Central memory CD8-positive, alpha-beta T cell (primary cell): ENCODE results near the gene SIL1.

Experiments
- ATAC-seq: fragments of 150-1000 bp; cut with Tn5 transposase; replicated peaks from 2 replicates; pipeline ENCODE4 v1.10.0; 2022; ENCODE audit warnings: mild to moderate bottlenecking, moderate FRiP score, moderate number of reproducible peaks; ENCODE audit not compliant: poor library complexity, severe bottlenecking; ENCODE audit errors: extremely low read depth
- DNase-seq, 2 donors: peaks; one replicate each; pipeline ENCODE4 v3.0.0; 2021; ENCODE audit warnings: low spot score in 2 of 2
- H3K27ac Mint-ChIP-seq: one replicate; pipeline ENCODE4 v1.8.0; 2022; ENCODE audit warnings: low read depth, mild to moderate bottlenecking, moderate library complexity, mixed read lengths
- H3K27me3 Mint-ChIP-seq: one replicate; pipeline ENCODE4 v1.8.0; 2022; ENCODE audit warnings: mixed read lengths
- H3K36me3 Mint-ChIP-seq: one replicate; pipeline ENCODE4 v1.8.0; 2022; ENCODE audit warnings: mild to moderate bottlenecking, moderate library complexity, mixed read lengths; ENCODE audit not compliant: insufficient read depth
- H3K4me1 Mint-ChIP-seq: one replicate; pipeline ENCODE4 v1.8.0; 2022; ENCODE audit warnings: mixed read lengths
- H3K4me3 Mint-ChIP-seq: one replicate; pipeline ENCODE4 v1.8.0; 2022; ENCODE audit warnings: mild to moderate bottlenecking, moderate library complexity, mixed read lengths
- H3K9me3 Mint-ChIP-seq: one replicate; pipeline ENCODE4 v1.8.0; 2022; ENCODE audit warnings: mixed read lengths

SIL1 gene

DNA sequence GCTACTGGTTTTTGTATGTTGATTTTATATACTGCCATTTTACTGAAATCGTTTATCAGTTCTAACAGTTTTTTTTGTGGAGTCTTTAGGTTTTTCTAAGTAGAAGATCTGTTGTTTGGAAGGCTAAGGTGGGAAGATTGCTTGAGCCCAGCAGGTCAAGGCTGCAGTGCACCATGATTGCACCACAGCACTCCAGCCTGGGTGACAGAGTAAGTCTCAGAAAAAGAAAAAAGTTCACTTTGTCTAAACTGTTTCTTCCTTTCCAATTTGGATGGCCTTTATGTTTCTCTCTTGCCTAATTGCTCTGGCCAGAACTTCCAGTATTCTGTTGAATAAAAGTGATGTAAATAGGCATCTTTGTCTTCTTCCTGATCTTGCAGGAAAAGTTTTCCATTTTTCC, 198.5 kb downstream of the SIL1 start:
- no peak for ATAC-seq
- H3K27ac Mint-ChIP-seq, result no peak overlapping the region
- no peaks in the 10 kb centered on the region for H3K27me3 Mint-ChIP-seq
- H3K9me3 Mint-ChIP-seq, result no peaks in the 10 kb centered on the region
- no peak overlapping the region for H3K4me3 Mint-ChIP-seq
- DNase-seq, result no peak
- no peaks in the 10 kb centered on the region for H3K4me1 Mint-ChIP-seq
- peaks cover 1% of the 10 kb centered on the region for H3K36me3 Mint-ChIP-seq

DNA sequence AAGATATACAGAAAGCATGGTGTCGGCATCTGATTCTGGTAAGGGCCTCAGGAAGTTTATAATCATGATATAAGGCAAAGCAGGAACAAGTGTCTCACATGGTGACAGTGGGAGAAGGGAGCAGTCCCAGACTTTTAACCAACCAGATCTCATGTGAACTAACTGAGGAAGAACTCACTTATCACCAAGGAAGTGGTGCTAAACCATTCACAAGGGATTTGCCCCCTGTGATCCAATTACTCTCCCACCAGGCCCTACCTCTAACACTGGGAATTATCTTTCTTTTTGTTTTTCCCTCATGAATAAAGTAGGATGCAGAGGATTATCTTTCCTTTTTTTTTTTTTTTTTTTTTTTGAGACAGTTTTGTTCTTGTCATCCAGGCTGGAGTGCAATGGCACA, 199.6 kb downstream of the SIL1 start:
- H3K4me3 Mint-ChIP-seq, result no peak overlapping the region
- H3K27me3 Mint-ChIP-seq, result no peaks in the 10 kb centered on the region
- H3K4me1 Mint-ChIP-seq, result no peaks in the 10 kb centered on the region
- H3K27ac Mint-ChIP-seq, result no peak overlapping the region
- H3K36me3 Mint-ChIP-seq, result peaks cover 1% of the 10 kb centered on the region
- no peaks in the 10 kb centered on the region for H3K9me3 Mint-ChIP-seq
- no peak for ATAC-seq
- no peak for DNase-seq

DNA sequence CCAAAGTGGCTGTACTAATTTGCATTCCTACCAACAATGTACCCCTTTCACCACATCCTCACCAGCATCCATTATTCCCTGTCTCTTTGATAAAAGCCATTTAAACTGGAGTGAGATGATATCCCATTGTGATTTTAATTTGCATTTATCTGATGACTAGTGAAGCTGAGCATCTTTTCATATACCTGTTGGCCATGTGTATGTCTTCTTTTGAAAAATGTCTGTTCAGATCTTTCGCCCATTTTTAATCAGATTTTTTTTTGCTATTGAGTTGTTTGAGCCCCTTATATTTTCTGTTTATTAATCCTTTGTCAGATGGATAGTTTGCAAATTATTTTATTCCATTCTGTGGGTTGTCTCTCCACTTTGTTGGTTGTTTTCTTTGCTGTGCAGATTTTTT, 202.0 kb downstream of the SIL1 start:
- H3K9me3 Mint-ChIP-seq, result no peaks in the 10 kb centered on the region
- H3K27ac Mint-ChIP-seq, result no peak overlapping the region
- no peaks in the 10 kb centered on the region for H3K27me3 Mint-ChIP-seq
- H3K4me1 Mint-ChIP-seq, result no peaks in the 10 kb centered on the region
- DNase-seq (no peak), ATAC-seq (no peak)
- H3K36me3 Mint-ChIP-seq, result peaks cover 1% of the 10 kb centered on the region
- H3K4me3 Mint-ChIP-seq, result no peak overlapping the region

DNA sequence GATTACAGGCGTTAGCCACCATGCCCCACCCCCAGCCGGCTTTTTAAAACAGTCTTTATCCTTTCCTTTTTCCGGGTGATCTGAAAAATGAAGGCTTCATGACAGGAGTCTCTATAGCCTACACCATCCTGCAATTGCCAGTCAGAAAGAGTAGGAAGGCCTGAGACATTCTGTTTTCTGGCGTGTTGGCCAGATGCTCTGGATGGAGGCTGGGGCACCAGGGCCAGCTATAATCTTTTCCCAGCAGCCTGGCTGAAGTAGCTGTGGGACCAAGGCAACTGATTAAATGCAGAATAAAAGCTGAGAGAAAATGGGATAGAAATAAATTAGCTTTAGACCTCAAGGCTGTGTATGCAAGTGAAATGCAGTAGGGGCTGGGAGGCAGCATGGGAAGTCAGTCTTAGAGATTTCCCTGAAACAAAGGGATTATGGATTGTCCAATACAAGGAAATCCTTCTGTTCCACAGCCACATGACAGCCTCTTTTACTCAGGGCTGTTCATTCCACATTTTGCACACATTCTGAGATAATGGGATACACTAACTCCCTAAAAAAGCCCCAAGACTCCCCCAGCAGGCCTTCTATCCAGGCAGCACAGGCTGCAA, 207.1 kb downstream of the SIL1 start:
- DNase-seq, result no peak
- H3K9me3 Mint-ChIP-seq, result no peaks in the 10 kb centered on the region
- ATAC-seq, result no peak
- no peaks in the 10 kb centered on the region for H3K36me3 Mint-ChIP-seq
- H3K27ac Mint-ChIP-seq, result no peak overlapping the region
- H3K27me3 Mint-ChIP-seq, result no peaks in the 10 kb centered on the region
- H3K4me1 Mint-ChIP-seq, result no peaks in the 10 kb centered on the region
- H3K4me3 Mint-ChIP-seq, result no peak overlapping the region

DNA sequence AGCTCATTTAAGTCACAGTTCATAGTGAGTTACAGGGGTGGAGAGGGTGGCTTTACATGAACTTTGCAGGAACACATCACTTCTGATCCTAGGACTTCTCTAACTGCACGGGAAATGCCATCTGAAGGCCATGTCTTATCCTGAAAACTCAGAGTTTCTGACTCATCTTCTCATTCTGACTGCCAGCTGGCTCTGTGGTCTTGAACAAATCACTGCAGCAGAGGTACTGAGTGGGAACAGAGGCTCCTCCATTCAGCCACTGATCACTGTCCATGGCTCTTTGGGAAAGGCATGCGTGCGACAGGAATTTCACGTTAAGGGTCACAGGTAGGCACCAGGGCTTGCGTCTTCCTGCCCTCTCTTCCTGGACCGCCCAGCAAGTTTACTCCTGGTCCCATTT, 208.4 kb downstream of the SIL1 start:
- no peaks in the 10 kb centered on the region for H3K36me3 Mint-ChIP-seq
- no peaks in the 10 kb centered on the region for H3K27me3 Mint-ChIP-seq
- DNase-seq (no peak), ATAC-seq (no peak)
- no peaks in the 10 kb centered on the region for H3K9me3 Mint-ChIP-seq
- no peak overlapping the region for H3K27ac Mint-ChIP-seq
- H3K4me3 Mint-ChIP-seq, result no peak overlapping the region
- H3K4me1 Mint-ChIP-seq, result no peaks in the 10 kb centered on the region

DNA sequence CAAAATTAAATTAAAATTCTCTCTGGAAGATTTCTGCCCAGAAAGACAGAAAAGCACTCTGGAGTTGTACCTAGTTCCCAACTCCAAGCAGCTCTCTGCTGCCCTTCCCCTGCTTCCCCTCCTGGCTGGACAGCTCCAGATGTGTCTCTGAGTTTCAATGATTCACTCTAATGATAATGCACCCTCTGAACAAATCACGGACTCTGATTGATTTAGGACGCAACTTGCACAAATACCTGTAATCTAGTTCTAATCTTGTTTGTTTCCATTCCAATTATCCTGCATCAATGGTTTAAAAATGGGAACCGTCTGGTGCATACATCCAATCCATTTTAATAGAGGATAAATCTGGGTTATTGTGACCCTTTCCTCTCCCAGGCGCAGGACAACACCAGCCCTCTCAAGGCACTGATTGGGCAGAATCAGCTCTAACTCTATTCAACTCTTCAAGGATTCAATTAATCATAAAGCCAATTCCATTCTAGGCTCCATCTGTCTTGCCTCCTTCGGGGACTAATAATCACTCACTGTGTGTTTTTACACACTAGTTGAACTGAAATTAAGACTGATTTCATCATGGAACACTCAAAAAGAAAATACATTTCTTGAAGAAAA, 211.9 kb downstream of the SIL1 start:
- Mint-ChIP-seq H3K36me3 (peaks cover 1% of the 10 kb centered on the region), H3K27ac (no peak overlapping the region), H3K4me3 (no peak overlapping the region), H3K4me1 (peaks cover 13% of the 10 kb centered on the region), H3K27me3 (no peaks in the 10 kb centered on the region), H3K9me3 (no peaks in the 10 kb centered on the region)
- ATAC-seq, result no peak
- no peak for DNase-seq

DNA sequence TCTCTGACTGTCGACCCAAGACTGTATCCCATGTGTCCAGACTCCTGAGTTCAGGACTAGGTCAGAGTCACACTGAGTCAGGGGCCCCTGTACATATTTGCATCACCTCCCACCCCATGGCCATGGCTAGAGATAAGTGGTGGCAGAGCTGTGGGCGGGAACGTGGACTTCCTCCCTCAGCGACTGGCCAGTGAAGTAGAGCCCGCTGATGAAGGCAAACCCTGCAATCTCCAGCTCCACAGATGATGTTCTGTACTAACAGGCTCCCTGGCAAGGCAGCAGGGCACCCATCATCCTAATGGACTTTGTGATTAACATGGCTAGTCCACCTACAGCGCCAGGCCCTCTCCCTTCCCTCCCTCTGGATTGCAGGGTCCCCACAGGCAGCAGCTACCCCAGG, 212.5 kb downstream of the SIL1 start:
- peaks cover 1% of the 10 kb centered on the region for H3K36me3 Mint-ChIP-seq
- ATAC-seq (no peak), DNase-seq (no peak)
- no peak overlapping the region for H3K27ac Mint-ChIP-seq
- H3K9me3 Mint-ChIP-seq, result no peaks in the 10 kb centered on the region
- no peak overlapping the region for H3K4me3 Mint-ChIP-seq
- H3K27me3 Mint-ChIP-seq, result no peaks in the 10 kb centered on the region
- H3K4me1 Mint-ChIP-seq, result peaks cover 19% of the 10 kb centered on the region

DNA sequence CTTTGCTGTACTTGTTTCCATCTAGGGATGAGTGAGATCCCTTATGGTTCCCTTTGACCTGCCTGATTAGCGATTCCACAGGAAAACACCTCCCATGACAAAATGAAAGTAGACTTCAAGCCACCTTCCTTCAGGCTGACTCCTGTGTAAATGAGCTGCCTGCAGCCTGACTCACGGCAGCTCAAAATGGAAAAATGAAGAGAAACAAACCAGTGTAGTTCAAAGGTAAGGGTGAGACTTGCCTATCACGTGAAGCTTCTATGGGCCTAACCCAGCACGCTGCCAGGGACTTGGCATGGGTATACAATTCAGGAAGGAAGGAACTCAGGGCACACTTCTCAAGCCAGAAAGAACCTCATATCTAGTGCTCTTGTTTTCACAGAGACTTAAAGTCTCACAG, 212.9 kb downstream of the SIL1 start:
- DNase-seq, result no peak
- H3K9me3 Mint-ChIP-seq, result no peaks in the 10 kb centered on the region
- no peak for ATAC-seq
- H3K4me3 Mint-ChIP-seq, result no peak overlapping the region
- peaks cover 1% of the 10 kb centered on the region for H3K36me3 Mint-ChIP-seq
- no peak overlapping the region for H3K27ac Mint-ChIP-seq
- H3K4me1 Mint-ChIP-seq, result peaks cover 24% of the 10 kb centered on the region
- no peaks in the 10 kb centered on the region for H3K27me3 Mint-ChIP-seq

DNA sequence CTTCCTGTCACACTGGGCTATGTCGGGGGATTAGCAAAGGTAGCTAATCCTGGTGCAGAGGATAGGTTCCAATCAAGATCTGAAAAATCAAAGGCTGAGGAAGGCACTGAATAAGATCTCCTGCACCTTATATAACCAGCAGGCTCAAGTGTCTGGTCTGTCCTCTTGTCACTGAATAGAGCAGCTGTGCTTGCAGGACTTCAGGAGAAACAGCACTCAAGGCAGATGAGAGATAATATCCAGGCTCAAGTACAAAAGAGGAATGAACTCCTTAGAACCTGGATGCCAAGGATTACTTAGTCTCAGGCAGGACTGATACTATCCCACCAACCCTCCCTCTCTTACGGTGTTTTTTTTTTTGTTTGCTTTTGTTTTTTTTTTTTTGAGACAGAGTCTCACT, 214.2 kb downstream of the SIL1 start:
- DNase-seq (no peak), ATAC-seq (no peak)
- Mint-ChIP-seq H3K27ac (no peak overlapping the region), H3K9me3 (no peaks in the 10 kb centered on the region), H3K4me1 (peaks cover 34% of the 10 kb centered on the region), H3K4me3 (no peak overlapping the region), H3K36me3 (peaks cover 1% of the 10 kb centered on the region), H3K27me3 (no peaks in the 10 kb centered on the region)

DNA sequence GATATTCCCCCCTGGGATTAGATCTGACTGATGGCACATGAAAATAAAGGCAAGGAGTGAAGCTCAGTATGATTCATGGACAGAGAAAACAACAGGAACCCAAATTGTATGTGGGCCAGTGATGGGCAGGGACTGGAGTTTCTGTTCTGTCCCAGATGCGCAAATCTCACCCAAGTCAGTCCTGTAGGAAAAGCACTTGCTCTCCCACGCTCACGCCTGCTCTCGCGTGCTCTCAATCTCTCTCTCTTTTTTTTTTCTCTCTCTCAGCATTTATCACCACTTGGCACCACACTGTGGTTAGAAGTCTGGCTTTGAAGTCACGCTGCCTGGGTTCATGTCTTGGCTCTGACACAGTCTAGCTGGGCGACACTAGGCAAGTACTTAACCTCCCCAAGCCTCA, 216.6 kb downstream of the SIL1 start:
- ATAC-seq, result no peak
- Mint-ChIP-seq H3K9me3 (no peaks in the 10 kb centered on the region), H3K27me3 (no peaks in the 10 kb centered on the region), H3K4me1 (peaks cover 34% of the 10 kb centered on the region), H3K27ac (peak overlapping the region; percentile 58), H3K4me3 (peak overlapping the region; percentile 33), H3K36me3 (peaks cover 1% of the 10 kb centered on the region)
- no peak for DNase-seq

DNA sequence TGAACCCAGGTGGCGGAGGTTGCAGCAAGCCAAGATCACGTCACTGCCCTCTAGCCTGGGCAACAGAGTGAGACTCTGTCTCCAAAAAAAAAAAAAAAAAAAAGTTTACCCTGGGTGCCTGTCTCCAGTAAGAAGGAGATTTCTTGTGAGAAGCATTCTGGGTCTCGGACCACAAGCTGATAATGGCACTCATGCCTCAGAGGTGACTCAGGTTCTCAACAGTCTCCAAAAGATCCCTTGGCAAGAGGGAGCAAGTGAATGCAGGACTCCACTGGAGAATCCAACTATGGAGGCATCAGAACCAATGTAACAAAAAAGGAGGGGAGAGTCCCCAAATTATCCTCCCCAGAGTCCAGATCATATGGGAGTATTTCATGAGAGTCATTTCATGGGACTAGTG, 217.0 kb downstream of the SIL1 start:
- DNase-seq (no peak), ATAC-seq (no peak)
- Mint-ChIP-seq H3K4me1 (peaks cover 34% of the 10 kb centered on the region), H3K27ac (no peak overlapping the region), H3K4me3 (peak overlapping the region; percentile 64), H3K27me3 (no peaks in the 10 kb centered on the region), H3K9me3 (no peaks in the 10 kb centered on the region), H3K36me3 (peaks cover 1% of the 10 kb centered on the region)

DNA sequence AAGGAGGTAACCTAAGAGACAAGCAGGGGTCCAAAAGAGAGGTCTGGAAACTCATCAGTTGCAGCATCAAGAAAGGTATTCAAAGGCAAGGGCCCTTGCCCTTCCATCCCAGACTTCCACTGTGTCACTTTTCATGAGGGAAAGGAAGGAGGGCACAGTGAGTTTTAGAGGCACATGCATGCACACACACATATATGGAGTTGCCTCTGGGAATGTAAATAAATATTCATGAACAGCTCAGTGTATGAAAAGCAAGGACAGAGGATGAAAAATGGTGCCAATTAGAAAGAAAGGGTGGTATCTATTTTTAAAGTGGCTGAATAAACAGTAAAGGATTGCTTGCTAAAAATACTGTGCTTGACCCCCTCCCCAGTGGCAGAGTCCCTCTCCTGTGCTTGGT, 217.7 kb downstream of the SIL1 start:
- H3K4me3 Mint-ChIP-seq, result peak overlapping the region; percentile 64
- peaks cover 1% of the 10 kb centered on the region for H3K36me3 Mint-ChIP-seq
- H3K27me3 Mint-ChIP-seq, result no peaks in the 10 kb centered on the region
- H3K4me1 Mint-ChIP-seq, result peaks cover 34% of the 10 kb centered on the region
- no peak for DNase-seq
- no peak for ATAC-seq
- no peaks in the 10 kb centered on the region for H3K9me3 Mint-ChIP-seq
- H3K27ac Mint-ChIP-seq, result peak overlapping the region; percentile 52

DNA sequence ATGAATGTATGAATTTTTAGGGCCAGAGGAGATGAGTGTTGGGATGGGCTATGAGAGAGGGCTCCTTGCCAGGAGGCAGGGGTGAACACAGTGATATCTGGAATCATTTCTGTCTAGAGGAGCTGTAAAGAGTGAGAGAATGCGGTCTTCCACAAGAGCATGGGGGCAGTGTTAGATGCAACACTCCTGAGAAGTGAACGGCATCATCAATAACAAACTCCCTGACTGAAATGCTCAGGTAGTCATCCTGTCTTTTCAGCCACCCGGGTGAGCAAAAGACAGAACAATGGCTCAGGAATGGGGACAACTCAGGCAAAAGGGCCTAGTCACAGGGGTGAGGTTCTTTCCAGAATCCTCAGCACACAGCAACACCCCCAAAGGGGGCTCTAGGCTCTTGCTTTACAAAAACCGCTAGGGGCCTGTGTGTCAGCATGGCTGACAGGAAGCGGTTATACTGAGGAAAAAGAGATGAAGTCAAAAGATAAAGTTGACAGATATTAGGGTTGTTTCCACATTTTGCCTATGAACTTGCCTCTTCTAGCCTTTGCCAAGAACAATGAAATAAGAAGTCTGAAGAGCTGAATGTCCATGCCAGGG, 218.4 kb downstream of the SIL1 start:
- peaks cover 34% of the 10 kb centered on the region for H3K4me1 Mint-ChIP-seq
- H3K9me3 Mint-ChIP-seq, result no peaks in the 10 kb centered on the region
- H3K36me3 Mint-ChIP-seq, result peaks cover 3% of the 10 kb centered on the region
- H3K27me3 Mint-ChIP-seq, result no peaks in the 10 kb centered on the region
- H3K4me3 Mint-ChIP-seq, result peak overlapping the region; percentile 64
- DNase-seq (peak in 1 of 2 donors; percentile 28), ATAC-seq (peak; percentile 81)
- peak overlapping the region; percentile 52 for H3K27ac Mint-ChIP-seq
